NCI-H2227 (cell line): ENCODE data around the gene KLHL5.

Experiments used
- DNase-seq: peaks from one replicate; lab custom pipeline; 2025; ENCODE audit not compliant: unreplicated experiment; lab: John Stamatoyannopoulos, UW

KLHL5 gene

GRCh38 chr4:39044364-39044955 is 17.6 kb upstream of the KLHL5 start:
- peak; percentile 78 for DNase-seq

DNA sequence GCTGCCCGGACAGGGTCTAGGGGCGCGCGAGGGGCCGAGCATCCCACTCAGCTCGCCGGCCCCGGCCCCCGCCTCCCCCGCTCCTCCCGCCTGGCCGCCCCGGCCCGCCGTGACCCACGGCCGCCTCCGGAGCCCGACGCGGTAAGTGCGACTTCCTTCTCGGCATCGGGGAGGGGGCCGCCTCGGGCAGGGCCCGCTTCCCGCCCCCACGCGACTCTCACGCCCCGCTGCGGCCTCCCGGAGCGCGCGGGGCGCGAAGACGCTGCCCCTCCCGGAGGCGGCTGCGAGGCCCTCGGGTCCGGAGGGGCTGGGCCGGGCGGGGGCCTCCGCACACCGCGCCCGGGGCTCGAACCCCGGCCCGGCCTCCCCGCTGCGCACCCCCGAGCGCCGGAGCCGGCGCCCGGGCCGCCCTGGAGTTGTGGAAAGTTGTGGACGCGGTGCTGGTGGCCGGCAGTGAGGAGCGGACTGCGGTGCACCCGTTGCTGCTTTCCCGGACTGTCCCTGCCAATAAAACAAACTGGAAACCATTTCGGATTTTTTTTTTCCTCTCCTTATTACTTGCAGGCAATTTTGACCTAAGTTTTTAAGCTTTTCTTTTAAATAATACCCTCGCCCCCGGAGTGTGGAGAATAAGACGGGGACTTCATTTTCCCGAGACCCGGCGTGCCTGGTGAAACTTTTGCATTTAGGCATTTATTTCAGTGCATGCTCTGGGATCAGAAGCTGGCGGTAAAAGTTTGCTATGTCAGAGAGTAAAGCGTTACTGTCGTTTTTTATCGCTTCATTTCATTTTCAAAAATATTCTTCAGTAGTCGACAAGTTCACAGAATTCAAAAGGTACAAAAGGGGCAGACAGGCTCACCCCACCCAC is 16.8 kb upstream of the KLHL5 start:
- DNase-seq, result peak; percentile 54

GRCh38 chr4:39045827-39046221 is 16.2 kb upstream of the KLHL5 start:
- no peak for DNase-seq

GRCh38 chr4:39046249-39046648 is 15.8 kb upstream of the KLHL5 start:
- DNase-seq, result no peak

- no peak for DNase-seq
These were observed 14.4 kb upstream of the KLHL5 start for GRCh38 chr4:39047681-39048080.

DNA sequence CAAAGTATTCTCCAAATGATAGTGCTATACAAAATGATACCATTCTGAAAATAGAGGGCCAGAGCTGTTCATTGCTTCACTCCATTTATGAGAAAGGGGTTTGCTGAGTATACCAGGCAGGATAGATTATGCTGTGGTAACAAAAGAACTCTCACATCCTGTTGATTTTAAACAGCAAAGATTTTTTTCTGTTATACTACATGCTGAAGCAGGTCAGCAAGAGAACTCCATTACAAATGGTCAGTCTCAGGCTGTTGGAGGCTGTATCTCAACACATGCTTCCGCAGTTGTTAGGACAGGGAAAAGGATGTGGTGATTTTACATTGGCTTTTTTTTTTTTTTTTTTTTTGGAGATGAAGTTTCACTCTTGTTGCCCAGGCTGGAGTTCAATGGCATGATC is 13.7 kb upstream of the KLHL5 start:
- DNase-seq, result no peak

DNA sequence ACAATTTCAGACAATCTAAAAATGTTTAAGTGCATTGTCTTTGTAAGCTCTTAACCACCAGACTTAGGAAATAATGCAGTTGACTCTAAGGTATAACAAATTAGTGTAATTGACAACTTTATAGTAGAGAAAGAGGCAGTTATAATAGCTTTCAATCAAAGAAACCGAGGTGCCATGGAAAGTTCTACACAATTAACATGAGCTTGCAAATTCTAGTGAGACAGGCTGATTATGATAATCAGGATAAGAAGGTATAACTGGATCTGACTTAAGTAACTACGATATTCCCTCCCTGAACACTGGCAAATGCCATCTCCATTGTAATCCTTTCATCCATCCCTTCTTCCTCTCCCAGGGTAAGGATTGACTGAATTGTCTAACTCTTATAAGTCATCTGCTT is 11.4 kb upstream of the KLHL5 start:
- DNase-seq, result no peak

- DNase-seq, result no peak
These were observed 10.5 kb upstream of the KLHL5 start for GRCh38 chr4:39051492-39051891.

GRCh38 chr4:39053983-39054382 is 8.0 kb upstream of the KLHL5 start:
- DNase-seq, result no peak

DNA sequence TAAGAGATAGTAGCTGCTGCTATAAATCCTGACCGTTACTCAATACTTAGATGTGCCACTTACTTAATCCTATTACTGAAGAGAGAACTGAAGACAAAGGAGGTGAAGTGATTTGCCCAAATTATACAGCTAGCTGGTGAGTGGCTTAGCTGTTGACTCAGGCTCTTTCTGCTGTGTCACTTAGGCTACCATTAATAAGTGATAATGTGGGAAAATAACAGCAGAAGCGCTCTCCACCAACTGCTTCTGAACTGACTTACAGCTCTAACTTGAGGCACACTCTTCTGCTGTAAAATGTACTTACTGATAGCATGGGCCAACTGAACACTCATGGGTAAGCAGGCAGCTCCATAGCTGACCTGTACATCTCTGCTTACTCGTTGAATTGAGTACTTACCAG is 7.5 kb upstream of the KLHL5 start:
- peak; percentile 63 for DNase-seq

DNA sequence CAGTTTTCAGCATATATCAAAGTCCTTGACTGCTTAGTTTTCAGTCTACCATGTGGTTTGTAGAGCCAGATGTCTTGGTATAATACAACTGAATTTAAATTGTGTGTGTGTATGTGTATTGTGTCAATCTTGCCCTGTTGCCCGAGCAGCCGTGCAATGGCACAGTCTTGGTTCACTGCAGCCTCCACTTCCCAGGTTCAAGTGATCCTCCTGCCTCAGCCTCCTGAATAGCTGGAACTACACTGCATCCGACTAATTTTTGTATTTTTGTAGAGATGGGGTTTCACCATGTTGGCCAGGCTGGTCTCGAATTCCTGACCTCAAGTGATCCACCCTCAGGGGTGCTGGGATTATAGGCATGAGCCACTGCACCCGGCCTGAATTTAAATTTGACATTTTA is 6.0 kb upstream of the KLHL5 start:
- DNase-seq, result no peak

GRCh38 chr4:39061457-39061856 is 575 bp upstream of the KLHL5 start:
- no peak for DNase-seq

GRCh38 chr4:39062770-39063097 is 702 bp downstream of the KLHL5 start:
- DNase-seq, result peak; percentile 46

GRCh38 chr4:39063430-39063829 is 1.4 kb downstream of the KLHL5 start:
- DNase-seq, result no peak

DNA sequence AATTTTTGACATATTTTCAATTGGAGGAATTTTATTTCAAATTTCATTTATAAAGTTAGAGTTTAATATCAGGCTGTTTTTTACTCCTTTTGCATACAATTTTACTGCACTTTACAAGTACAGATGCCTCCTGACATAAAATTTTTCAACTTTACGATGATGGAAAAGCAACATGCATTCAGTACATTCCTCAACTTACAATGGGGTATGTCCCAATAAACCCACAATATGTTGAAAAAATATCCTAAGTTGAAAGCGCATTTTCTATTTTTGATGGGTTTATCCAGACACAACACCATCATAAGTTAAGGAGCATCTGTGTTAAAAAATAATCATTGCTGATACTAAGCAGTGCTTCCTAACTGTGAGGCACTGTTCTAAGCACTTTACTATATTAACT is 4.3 kb downstream of the KLHL5 start:
- no peak for DNase-seq

GRCh38 chr4:39067031-39067430 is 5.0 kb downstream of the KLHL5 start:
- DNase-seq, result no peak

GRCh38 chr4:39067451-39067850 is 5.4 kb downstream of the KLHL5 start:
- no peak for DNase-seq

DNA sequence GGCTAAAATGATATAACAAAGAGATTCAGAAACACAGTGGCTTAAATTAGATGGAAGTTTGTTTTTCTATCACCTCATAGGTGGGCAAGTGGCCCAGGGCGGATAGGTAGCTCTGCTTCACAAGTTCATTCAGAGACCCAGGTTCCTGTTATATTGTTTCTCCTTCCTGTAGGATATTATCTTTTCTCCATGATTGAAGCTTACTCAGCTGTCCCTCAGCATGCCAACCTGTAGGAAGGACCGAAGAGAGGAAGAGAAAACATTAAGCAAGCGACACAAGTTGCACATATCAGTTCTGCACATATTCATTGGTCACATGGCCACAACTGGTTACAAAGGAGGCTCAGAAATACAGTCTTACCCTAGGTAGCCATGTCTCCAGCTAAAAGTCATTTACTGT is 6.9 kb downstream of the KLHL5 start:
- no peak for DNase-seq

- no peak for DNase-seq
These were observed 16.8 kb downstream of the KLHL5 start for GRCh38 chr4:39078829-39079228.

DNA sequence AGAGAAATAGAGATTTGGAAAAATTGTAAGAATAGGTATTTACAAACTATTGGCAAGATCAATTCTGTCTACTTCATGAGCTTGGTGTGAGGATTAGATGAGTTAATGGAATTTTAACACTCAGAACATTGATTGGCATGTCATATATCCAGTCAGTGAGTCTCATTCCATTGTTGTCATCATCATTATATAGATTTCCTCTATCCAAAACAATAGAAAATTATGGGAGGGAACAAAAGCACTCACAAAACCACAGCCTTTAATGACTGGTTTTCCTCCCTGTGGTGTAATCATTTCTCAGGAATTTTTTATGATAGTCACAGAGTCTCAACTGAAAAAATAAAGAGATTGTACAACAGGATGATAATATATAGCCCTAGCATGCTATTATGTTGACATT is 21.1 kb downstream of the KLHL5 start:
- DNase-seq, result peak; percentile 56

DNA sequence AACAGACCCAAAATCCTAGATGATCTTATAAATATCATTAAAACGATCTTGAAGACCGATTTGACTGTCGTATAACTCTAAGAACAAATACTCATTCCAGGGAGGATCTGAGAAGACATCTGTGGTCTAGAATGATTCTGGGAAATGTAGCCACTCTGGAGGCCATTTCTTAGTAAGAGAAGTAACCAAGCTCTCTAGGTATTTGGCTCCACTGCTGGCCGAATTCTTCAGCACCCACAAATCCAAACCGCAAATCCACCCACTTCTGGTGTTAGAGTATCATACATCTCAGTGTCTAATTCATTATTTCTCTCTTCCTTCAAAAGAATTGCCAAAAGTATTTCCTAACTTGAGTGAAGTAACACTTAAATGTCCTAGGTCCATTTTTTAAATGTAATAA is 23.9 kb downstream of the KLHL5 start:
- DNase-seq, result no peak

DNA sequence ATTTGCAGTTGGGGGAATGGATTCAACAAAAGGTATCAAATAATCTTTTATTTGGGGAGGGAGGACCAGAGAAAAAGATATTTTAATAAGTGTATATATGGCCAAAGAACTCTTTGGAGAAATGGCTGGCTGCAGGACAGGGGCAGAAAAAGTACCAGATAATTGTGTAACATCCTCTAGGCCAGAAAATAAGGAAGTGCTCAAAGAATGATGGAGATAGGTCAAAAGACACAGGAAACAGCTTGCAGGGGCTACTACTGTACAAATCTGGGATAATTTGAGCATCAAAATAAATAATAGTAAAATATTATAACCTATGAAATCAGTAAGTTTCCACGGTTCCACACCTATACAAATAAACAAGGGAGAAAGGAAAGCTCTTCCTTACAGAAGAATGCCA is 34.8 kb downstream of the KLHL5 start:
- DNase-seq, result no peak

- DNase-seq, result no peak
These were observed 35.3 kb downstream of the KLHL5 start for GRCh38 chr4:39097290-39097689.
